ENCODE measurements around the gene CYSLTR2. TPM values are rescaled to one million over a fixed set of nuclear protein-coding genes. Genes with fewer than 3 reads are reported as not detected.

The CYSLTR2 gene
- total RNA-seq, 3 donors from 2014 or later, result 0.40 to 0.53 (median 0.43) TPM

DNA sequence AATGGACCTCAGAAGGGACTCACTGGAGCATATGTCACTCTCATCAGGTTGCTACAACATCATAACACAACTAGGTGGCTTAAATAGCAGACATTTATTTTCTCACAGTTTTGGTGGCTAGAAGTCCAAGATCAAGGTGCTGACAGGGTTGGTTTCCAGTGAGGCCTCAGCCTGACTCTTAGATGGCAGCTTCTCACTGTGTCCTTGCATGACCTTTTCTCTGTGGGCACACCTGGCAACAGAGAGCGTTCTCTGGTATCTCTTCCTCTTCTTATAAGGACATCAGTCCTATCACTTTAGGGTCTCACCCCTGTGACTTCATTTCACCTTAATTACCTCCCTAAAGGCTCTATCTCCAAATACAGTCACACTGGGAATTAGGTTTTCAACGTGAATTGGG lies 74.5 kb downstream of the CYSLTR2 start:
- no peaks in the 10 kb centered on the region for H3K9me3 Mint-ChIP-seq
- H3K4me1 Mint-ChIP-seq (ENCODE audit: low read depth), result peaks cover 14% of the 10 kb centered on the region
- ATAC-seq (no peak), DNase-seq (no peak)
- peaks cover 2% of the 10 kb centered on the region for H3K27me3 Mint-ChIP-seq (ENCODE audit: low read depth)
- no peaks in the 10 kb centered on the region for H3K36me3 Mint-ChIP-seq (ENCODE audit: insufficient read depth)
- H3K4me3 Mint-ChIP-seq, result no peak overlapping the region

DNA sequence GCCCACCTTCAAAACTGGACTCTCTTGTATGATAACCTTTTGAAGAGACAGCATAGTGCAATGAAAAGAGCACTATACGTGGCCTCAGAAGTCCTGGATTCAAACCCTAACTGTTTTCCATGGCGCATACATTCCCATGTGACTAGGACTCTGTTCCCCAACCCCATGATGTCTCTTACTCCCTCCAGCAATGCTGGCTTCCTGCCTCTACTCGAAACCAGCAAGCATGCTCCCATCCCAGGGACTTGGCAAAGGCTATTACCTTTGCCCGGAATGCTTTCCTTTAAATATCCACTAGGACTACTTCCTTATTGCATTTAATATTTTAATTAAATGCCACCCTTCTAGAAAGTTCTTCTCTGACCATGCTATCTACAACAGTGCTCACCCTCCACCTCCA lies 75.1 kb downstream of the CYSLTR2 start:
- H3K9me3 Mint-ChIP-seq, result no peaks in the 10 kb centered on the region
- ATAC-seq (no peak), DNase-seq (no peak)
- no peak overlapping the region for H3K4me3 Mint-ChIP-seq
- H3K4me1 Mint-ChIP-seq (ENCODE audit: low read depth), result peaks cover 14% of the 10 kb centered on the region
- H3K27me3 Mint-ChIP-seq (ENCODE audit: low read depth), result peaks cover 2% of the 10 kb centered on the region
- no peaks in the 10 kb centered on the region for H3K36me3 Mint-ChIP-seq (ENCODE audit: insufficient read depth)

DNA sequence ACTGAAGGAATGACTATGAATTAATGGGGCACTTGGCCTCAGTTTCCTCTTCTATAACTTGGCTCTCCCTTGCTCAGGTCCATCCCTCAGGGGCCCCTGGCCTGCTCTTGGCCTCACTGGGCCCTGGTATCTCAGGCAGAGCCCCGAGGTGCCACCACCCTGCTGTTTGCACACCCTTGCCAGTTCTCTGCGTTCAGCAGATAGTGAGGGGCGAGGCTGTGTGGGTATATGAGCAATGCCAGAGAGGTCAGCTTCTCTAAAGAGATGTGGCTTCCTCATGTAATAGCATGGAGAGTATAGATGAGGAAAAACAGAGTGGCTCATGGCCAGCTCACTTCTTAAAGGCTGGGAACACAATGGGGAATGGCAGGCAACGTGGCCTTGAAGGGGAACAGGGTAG lies 76.1 kb downstream of the CYSLTR2 start:
- ATAC-seq, result no peak
- DNase-seq, result no peak
- H3K4me1 Mint-ChIP-seq (ENCODE audit: low read depth), result peaks cover 14% of the 10 kb centered on the region
- H3K36me3 Mint-ChIP-seq (ENCODE audit: insufficient read depth), result no peaks in the 10 kb centered on the region
- H3K27me3 Mint-ChIP-seq (ENCODE audit: low read depth), result peaks cover 2% of the 10 kb centered on the region
- no peaks in the 10 kb centered on the region for H3K9me3 Mint-ChIP-seq
- no peak overlapping the region for H3K4me3 Mint-ChIP-seq

DNA sequence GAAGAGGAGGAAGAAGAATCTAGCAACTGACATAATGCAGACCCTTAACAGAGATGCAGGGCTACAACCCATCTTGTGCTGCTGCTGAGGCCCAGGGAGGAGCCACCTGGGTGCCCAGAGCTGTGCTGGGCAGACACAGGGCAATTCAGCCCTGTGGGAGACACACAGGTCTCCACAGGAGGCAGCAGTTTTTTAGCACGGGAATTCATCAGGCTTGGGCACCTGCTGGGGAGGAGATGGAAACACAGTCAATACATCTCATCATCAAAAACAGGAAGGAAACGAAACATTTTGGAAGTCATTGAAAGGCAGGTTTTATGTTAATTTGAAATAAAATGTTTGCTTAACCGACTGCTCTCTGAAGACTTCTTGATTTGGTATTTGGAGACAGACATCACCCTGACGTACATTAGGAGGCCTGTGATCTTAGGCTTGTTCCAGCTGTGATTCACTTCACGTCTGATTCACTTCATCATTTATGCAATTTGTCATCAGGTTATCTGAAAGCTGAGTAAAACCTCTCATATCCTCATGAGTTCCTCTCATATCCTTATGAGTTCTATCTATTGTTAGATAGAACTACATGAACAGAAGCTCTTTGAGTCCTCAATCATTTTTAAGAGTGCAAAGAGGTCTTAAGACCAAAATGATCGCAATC lies 77.4 kb downstream of the CYSLTR2 start:
- Mint-ChIP-seq H3K9me3 (no peaks in the 10 kb centered on the region), H3K4me3 (no peak overlapping the region), H3K27me3 (ENCODE audit: low read depth) (peaks cover 2% of the 10 kb centered on the region), H3K36me3 (ENCODE audit: insufficient read depth) (no peaks in the 10 kb centered on the region), H3K4me1 (ENCODE audit: low read depth) (peaks cover 14% of the 10 kb centered on the region)
- DNase-seq (no peak), ATAC-seq (peak; percentile 76 to 81)

DNA sequence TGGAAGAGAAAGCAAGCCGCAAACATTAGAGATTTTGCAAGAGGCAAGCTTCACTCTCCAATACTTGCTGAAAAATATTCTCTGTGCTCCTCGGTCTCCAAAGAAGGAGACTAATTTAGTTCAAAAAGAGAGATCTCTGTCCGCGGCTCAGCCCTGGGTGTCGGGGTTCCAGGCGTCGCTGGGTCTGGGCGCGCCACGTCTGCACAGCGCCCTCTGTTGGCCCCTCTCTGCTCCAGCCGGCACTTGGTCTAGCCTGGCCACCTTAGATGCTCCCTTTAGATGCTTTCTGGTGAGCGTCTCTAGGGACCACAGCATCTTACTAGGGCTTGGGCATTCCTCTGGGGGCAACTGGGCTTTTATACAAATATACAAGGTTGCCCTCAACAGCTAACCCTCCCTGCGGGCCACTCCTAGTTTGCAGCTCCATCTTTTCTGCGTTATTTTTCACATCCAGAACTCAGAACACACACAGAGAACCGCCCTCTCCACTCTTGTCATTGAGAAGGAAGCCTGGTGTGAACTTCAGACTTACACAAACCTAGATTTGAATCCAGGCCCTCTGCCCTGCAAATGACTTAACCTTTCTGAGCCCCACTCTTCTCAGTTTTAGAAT lies 78.3 kb downstream of the CYSLTR2 start:
- ATAC-seq (peak; percentile 80 to 84), DNase-seq (peak; percentile 55)
- H3K9me3 Mint-ChIP-seq, result no peaks in the 10 kb centered on the region
- peaks cover 14% of the 10 kb centered on the region for H3K4me1 Mint-ChIP-seq (ENCODE audit: low read depth)
- H3K36me3 Mint-ChIP-seq (ENCODE audit: insufficient read depth), result no peaks in the 10 kb centered on the region
- H3K4me3 Mint-ChIP-seq, result peak overlapping the region; percentile 69
- peaks cover 2% of the 10 kb centered on the region for H3K27me3 Mint-ChIP-seq (ENCODE audit: low read depth)

DNA sequence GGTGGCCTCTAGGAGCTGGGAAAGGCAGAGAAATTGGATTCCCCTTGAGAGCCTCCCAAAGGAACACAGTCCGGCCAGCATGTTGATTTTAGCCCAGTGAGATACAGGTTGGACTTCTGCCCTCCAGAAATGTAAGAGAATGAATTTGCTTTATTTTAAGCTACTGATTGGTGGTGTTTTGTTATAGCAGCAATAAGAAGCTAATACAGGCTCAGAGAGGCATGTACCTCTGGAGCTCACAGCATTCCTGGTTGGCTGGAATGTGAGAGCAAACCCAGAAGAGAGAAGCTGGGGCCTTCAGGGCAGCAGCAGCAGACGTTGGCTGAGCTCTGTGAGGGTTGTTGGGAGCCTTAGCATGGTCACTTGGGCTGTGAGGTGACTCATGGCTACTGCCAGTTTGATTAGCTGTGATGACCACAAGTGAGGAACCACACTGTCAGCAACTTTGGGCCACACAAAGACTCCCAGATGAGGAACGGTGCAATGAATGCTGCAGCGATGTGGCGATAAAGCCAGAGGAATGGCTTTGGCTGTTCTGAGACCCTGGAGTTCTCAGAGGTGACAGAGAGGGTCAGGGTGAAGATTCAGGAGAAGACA lies 80.1 kb downstream of the CYSLTR2 start:
- Mint-ChIP-seq H3K4me1 (ENCODE audit: low read depth) (peaks cover 14% of the 10 kb centered on the region), H3K4me3 (no peak overlapping the region), H3K36me3 (ENCODE audit: insufficient read depth) (no peaks in the 10 kb centered on the region), H3K9me3 (no peaks in the 10 kb centered on the region), H3K27me3 (ENCODE audit: low read depth) (peaks cover 2% of the 10 kb centered on the region)
- DNase-seq, result no peak
- ATAC-seq, result no peak

DNA sequence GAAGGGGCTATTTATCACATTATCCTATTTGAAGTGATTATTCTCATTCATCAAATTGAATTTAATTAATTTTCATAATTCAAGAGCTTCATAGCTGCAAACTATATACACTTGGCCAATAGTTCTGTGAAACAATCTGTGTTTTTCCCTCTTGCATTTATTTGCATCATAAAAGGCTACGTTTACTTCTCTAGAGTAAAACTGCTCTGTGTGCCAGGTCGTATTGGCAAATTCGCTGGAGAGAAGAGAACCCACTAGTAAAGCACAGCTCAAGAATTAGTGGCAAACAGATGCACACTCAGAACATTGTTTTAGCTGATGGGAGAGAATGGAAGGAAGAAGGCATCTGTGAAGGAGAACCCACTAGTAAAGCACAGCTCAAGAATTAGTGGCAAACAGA lies 81.8 kb downstream of the CYSLTR2 start:
- no peak for DNase-seq
- Mint-ChIP-seq H3K4me3 (no peak overlapping the region), H3K4me1 (ENCODE audit: low read depth) (peaks cover 14% of the 10 kb centered on the region), H3K27me3 (ENCODE audit: low read depth) (peaks cover 2% of the 10 kb centered on the region), H3K36me3 (ENCODE audit: insufficient read depth) (no peaks in the 10 kb centered on the region), H3K9me3 (no peaks in the 10 kb centered on the region)
- ATAC-seq, result no peak

DNA sequence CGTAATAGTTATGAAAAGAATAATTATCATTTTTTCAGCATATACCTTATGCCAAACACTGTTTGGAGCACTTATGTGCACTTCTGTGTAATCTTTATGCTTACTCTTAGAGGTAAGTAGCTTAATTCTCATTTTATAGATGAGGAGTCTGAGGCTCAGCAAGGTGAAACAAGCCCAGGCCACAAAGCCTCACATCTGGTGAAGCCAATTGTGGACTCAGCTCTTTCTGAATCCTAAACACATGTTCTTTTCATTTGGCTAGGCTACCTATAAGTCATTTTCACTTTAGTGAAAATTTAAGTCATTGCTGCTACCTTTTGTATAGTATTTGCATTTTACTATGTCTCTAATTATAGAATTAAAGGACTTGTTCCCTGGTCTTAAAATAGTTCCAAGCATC lies 84.0 kb downstream of the CYSLTR2 start:
- Mint-ChIP-seq H3K9me3 (no peaks in the 10 kb centered on the region), H3K4me3 (no peak overlapping the region), H3K27me3 (ENCODE audit: low read depth) (no peaks in the 10 kb centered on the region), H3K36me3 (ENCODE audit: insufficient read depth) (no peaks in the 10 kb centered on the region), H3K4me1 (ENCODE audit: low read depth) (no peaks in the 10 kb centered on the region)
- DNase-seq (no peak), ATAC-seq (no peak)

DNA sequence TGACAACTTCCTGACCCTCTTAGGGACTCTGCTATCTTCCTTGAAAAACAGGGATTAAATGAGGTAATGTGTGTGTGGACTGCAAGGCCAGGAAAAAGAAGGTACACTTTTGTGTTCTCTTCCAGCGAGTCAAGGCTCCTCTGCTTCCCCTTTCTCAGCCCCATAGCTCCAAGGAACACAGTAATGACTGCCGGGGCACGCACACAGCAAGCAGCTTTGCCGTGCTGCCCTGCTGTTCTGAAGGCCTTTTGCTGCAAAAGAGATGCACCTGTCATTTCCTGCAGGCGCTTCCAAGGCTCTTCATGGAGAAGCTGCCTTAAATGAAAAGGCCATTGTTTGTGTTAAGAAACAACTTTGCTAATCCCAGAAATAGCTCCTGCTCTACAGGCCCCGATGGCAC lies 84.6 kb downstream of the CYSLTR2 start:
- DNase-seq (no peak), ATAC-seq (no peak)
- Mint-ChIP-seq H3K27me3 (ENCODE audit: low read depth) (no peaks in the 10 kb centered on the region), H3K4me3 (no peak overlapping the region), H3K36me3 (ENCODE audit: insufficient read depth) (no peaks in the 10 kb centered on the region), H3K4me1 (ENCODE audit: low read depth) (no peaks in the 10 kb centered on the region), H3K9me3 (no peaks in the 10 kb centered on the region)

DNA sequence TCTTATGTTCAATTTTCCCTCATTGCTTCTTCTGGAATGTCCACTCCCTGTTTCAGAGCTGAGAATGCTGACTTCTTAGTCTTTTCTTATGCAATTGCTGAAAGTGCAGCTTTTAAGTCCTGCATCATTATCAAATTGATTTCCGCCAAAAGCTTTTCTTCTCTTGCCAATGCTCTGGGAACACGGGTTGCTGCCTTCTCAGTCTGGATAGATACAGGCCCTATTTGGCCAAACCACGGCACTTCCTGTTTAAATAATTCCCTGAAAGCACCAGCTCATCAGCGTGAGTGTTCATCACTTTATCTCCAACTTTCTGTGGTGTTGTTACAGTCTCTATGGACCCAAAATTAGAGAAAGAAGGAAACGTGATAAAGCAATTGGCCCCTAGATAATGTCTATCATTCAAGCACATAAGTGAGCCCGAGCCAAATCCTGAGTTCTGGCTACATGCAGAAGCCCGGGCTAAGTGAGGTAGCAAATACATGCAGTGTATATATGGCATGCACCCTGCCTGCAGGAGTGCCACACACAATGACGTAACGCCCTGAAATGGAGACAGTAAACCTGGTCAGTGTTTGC lies 85.7 kb downstream of the CYSLTR2 start:
- H3K9me3 Mint-ChIP-seq, result no peaks in the 10 kb centered on the region
- no peaks in the 10 kb centered on the region for H3K36me3 Mint-ChIP-seq (ENCODE audit: insufficient read depth)
- DNase-seq (no peak), ATAC-seq (no peak)
- H3K4me1 Mint-ChIP-seq (ENCODE audit: low read depth), result no peaks in the 10 kb centered on the region
- no peak overlapping the region for H3K4me3 Mint-ChIP-seq
- no peaks in the 10 kb centered on the region for H3K27me3 Mint-ChIP-seq (ENCODE audit: low read depth)

DNA sequence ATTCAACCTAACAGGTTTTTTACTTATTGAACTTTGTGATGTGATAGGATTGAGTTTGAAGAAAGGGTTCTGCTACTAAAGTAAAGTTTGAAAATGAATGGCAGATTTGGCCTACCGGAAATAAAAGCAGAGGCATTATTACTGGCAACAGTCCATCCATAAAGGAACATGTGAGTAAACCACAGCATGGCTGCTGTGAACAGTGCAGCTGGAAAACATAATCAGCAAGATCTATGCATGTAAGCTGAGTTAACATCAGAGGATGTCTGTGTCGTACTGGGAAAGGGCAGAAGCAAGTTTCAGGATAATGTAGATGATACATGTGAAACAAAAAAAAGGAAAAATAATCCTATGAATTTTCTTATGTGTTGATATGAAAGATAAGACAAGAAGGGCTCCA lies 87.6 kb downstream of the CYSLTR2 start:
- Mint-ChIP-seq H3K9me3 (no peaks in the 10 kb centered on the region), H3K4me3 (no peak overlapping the region), H3K36me3 (ENCODE audit: insufficient read depth) (no peaks in the 10 kb centered on the region), H3K4me1 (ENCODE audit: low read depth) (no peaks in the 10 kb centered on the region), H3K27me3 (ENCODE audit: low read depth) (peaks cover 2% of the 10 kb centered on the region)
- ATAC-seq (no peak), DNase-seq (no peak)

DNA sequence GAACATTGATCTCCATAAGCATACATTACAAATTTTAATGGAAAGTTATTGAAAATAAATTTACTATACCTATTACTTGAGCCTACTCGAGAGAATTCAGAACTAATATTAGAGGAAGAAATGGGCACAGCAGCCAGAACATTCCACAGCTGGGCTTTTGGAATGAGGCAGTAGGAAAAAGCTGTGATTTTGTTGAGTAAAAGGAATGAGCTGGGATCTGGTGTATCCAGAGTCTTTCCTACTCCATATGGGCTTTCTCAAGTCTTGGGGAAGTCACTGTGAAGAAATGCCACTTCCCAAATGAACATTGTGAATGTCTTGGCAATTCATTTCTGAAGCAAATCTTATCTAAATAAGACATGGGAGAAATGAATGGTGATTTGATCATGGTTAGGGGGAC lies 93.1 kb downstream of the CYSLTR2 start:
- H3K27me3 Mint-ChIP-seq (ENCODE audit: low read depth), result peaks cover 2% of the 10 kb centered on the region
- no peaks in the 10 kb centered on the region for H3K9me3 Mint-ChIP-seq
- no peak overlapping the region for H3K4me3 Mint-ChIP-seq
- DNase-seq (no peak), ATAC-seq (no peak)
- H3K36me3 Mint-ChIP-seq (ENCODE audit: insufficient read depth), result no peaks in the 10 kb centered on the region
- peaks cover 15% of the 10 kb centered on the region for H3K4me1 Mint-ChIP-seq (ENCODE audit: low read depth)

DNA sequence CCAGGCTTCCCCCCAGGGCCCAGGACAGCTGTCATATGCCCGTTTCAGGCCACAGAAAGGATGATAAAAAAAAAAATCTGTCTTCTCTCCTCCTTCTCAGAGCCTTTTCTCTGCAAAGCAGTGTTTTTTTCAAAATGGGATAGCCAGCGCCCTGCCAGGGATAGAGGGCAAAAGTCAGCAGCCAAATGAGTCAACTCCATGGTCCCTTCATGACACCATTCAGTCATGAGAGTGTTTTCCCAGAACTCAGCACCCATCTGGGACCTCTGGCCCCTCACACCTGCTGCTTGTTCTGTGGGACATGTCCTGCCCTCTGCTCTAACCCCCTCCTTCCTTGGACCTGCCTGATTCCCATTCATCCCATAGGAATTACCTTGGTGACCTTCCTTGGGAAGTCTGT lies 95.0 kb downstream of the CYSLTR2 start:
- Mint-ChIP-seq H3K4me1 (ENCODE audit: low read depth) (peaks cover 15% of the 10 kb centered on the region), H3K9me3 (no peaks in the 10 kb centered on the region), H3K36me3 (ENCODE audit: insufficient read depth) (no peaks in the 10 kb centered on the region), H3K27me3 (ENCODE audit: low read depth) (peaks cover 2% of the 10 kb centered on the region), H3K4me3 (no peak overlapping the region)
- no peak for ATAC-seq
- no peak for DNase-seq

DNA sequence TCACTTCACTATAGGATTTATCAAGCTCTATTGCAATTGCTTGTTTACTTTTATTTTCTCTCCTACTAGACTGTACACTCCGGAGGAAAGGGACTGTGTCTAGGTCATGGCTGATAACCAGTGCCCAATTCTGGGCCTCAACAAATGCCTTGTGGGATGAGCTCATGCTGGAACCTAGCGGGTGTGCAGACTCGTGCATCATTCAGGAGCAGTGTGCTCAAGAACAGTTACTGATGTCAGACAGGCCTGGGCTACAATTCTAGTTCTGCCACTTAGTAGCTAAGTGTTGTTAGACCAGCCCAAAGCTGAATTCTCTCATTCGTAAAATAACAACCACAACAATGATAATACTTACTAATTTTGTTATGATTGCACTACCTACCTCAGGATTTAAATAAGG lies 95.4 kb downstream of the CYSLTR2 start:
- DNase-seq (no peak), ATAC-seq (peak; percentile 18 to 28)
- Mint-ChIP-seq H3K4me1 (ENCODE audit: low read depth) (peaks cover 15% of the 10 kb centered on the region), H3K9me3 (no peaks in the 10 kb centered on the region), H3K27me3 (ENCODE audit: low read depth) (peaks cover 2% of the 10 kb centered on the region), H3K4me3 (no peak overlapping the region), H3K36me3 (ENCODE audit: insufficient read depth) (no peaks in the 10 kb centered on the region)

All from activated T-cell treated with anti-CD3 and anti-CD28 coated beads, Interleukin-2, amount 50 U/mL, for 4 hours (primary cell).